ENCODE data around the gene COMTD1. TPM values are rescaled to one million over a fixed set of nuclear protein-coding genes. Genes with fewer than 3 reads are reported as not detected.

Gene COMTD1
- total and polyA plus RNA-seq, 7 donors, result 7.8 to 147 (median 11.4) TPM

DNA sequence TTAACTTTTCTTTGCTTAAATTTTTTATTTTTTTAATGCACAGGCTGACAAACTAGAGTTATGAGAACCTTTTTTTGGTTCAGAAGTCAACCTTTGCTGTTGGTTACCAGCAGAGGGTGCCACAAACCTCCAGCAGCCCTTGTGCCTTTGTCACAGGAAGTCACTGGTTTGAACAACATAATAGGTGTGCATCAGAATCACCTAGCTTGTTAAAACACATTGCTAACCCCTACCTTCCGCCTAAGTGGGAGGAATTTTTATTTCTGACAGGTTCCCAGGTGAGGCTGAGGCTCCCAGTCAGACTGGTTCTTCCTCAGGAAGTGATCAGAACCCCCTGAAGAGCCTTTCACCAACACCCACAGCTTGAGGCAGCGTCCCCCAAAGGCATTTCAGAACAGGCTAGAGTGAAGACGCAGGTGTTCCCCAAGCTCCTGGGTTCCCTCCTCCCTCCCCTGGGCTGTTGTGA, 47.8 kb downstream of the COMTD1 start:
- Histone ChIP-seq H3K27ac (peak overlapping the region in 1 of 4 donors; percentile 11), H3K27me3 (no peaks in the 10 kb centered on the region)
- WGBS, 2 donors, result 41 to 60% methylated on average over 3 of the region's 3 CpGs

DNA sequence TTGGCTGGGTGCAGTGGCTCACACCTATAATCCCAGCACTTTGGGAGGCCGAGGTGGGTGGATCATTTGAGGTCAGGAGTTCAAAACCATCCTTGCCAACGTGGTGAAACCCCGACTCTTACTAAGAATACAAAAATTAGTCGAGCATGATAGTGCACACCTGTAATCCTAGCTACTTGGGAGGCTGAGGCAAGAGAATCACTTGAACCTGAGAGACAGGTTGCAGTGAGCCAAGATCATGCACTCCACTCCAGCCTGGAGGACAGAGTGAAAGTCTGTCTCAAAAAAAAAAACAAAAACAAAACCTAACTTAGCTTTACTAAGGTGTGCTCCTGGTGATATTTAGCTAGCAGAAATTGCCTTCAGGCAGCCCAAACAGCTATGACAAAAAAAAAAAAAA, 49.4 kb downstream of the COMTD1 start:
- no peaks in the 10 kb centered on the region for H3K9me3 ChIP-seq
- no peaks in the 10 kb centered on the region for H3K27me3 ChIP-seq
- no peak overlapping the region for H3K27ac ChIP-seq
- H3K4me1 ChIP-seq, result peaks cover 0 to 3% (median 1%) of the 10 kb centered on the region in 4 donors
- WGBS, 2 donors, result 25 to 60% methylated on average over 4 of the region's 4 CpGs
- intact Hi-C loops (cut with DNase I), result no loop called here
- DNase-seq, result no peak
- no peaks in the 10 kb centered on the region for H3K36me3 ChIP-seq
- TF ChIP-seq, protein P1, sequence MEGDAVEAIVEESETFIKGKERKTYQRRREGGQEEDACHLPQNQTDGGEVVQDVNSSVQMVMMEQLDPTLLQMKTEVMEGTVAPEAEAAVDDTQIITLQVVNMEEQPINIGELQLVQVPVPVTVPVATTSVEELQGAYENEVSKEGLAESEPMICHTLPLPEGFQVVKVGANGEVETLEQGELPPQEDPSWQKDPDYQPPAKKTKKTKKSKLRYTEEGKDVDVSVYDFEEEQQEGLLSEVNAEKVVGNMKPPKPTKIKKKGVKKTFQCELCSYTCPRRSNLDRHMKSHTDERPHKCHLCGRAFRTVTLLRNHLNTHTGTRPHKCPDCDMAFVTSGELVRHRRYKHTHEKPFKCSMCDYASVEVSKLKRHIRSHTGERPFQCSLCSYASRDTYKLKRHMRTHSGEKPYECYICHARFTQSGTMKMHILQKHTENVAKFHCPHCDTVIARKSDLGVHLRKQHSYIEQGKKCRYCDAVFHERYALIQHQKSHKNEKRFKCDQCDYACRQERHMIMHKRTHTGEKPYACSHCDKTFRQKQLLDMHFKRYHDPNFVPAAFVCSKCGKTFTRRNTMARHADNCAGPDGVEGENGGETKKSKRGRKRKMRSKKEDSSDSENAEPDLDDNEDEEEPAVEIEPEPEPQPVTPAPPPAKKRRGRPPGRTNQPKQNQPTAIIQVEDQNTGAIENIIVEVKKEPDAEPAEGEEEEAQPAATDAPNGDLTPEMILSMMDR (IDR thresholded peaks at IDR 0.05), result no peak
- no peak for TF ChIP-seq POLR2AphosphoS5 (IDR thresholded peaks at IDR 0.05)
- no peak for TF ChIP-seq EP300 (IDR thresholded peaks at IDR 0.05)
- TF ChIP-seq POLR2A (IDR thresholded peaks at IDR 0.05), result no peak
- H3K4me3 ChIP-seq, result no peak overlapping the region

More for the DNA sequence above, 47.8 kb downstream of the COMTD1 start:
- Histone ChIP-seq H3K4me3 (no peak overlapping the region), H3K9me3 (no peaks in the 10 kb centered on the region), H3K4me1 (peaks cover 0 to 19% (median 16%) of the 10 kb centered on the region in 4 donors), H3K36me3 (no peaks in the 10 kb centered on the region)
- no peak for TF ChIP-seq POLR2A (IDR thresholded peaks at IDR 0.05)
- no peak for TF ChIP-seq EP300 (IDR thresholded peaks at IDR 0.05)
- no peak for TF ChIP-seq POLR2AphosphoS5 (IDR thresholded peaks at IDR 0.05)
- TF ChIP-seq, protein P1 (IDR thresholded peaks at IDR 0.05), result peak; percentile 49 to 74 (median 56)
- no peak for DNase-seq
- intact Hi-C loops (cut with DNase I), result loop anchor here (1.0 kb wide), 1 partner anchor 42 kb away; no protein-coding TSS in a partner anchor

Small RNA genes lying within 50 kb of the gene (small RNA-seq; reads per million reads assigned to genes)
- gene HMGA1P5, result 0 reads per million in 3 donors
- gene RPL39P25, result 0 reads per million in 3 donors

Other genes starting within 250 kb of the COMTD1 start
- 10 to 100 TPM; 25.0 to 37.5 (median 28.8) TPM for gene SAMD8, start 124.3 kb downstream of the COMTD1 start, total RNA-seq
- 1 to 10 TPM; 2.1 to 6.3 (median 3.0) TPM for gene SAMD8, start 124.3 kb downstream of the COMTD1 start, polyA plus RNA-seq
- 100 to 1,000 TPM; 205 to 253 (median 232) TPM for gene VDAC2, start 25.2 kb downstream of the COMTD1 start, total RNA-seq
- 100 to 1,000 TPM; 232 to 437 (median 282) TPM for gene VDAC2, start 25.2 kb downstream of the COMTD1 start, polyA plus RNA-seq
- 10 to 100 TPM; 10.0 to 20.3 (median 18.2) TPM for gene ZNF503, start 165.8 kb upstream of the COMTD1 start, total RNA-seq
- gene ZNF503, start 165.8 kb upstream of the COMTD1 start, polyA plus RNA-seq, result 1 to 10 TPM; 2.3 to 6.3 (median 5.4) TPM
- gene LRMDA, start 195.7 kb upstream of the COMTD1 start, total RNA-seq, result 10 to 100 TPM in 3 of 4 donors, 1 to 10 TPM in 1; 5.7 to 22.2 (median 13.7) TPM
- 1 to 10 TPM; 2.8 to 9.0 (median 4.2) TPM for gene LRMDA, start 195.7 kb upstream of the COMTD1 start, polyA plus RNA-seq

All from sigmoid colon (tissue), 7 donors.